HepG2 (cell line): ENCODE results near the gene OPN3. TPM values are rescaled to one million over a fixed set of nuclear protein-coding genes. Genes with fewer than 3 reads are reported as not detected.

Source experiments
- ATAC-seq: fragments of 200-7000 bp; cut with Tn5 transposase; 3 replicates; pipeline ENCODE4 v1.9.1; 2020; ENCODE audit warnings: mild to moderate bottlenecking, moderate library complexity
- BruUV-seq: library from RNA; stranded (reverse); fragments of 400-500 nt; replicated peaks from 2 replicates; lab custom pipeline; 2021; lab: Mats Ljungman, UMichigan
- CTCF ChIA-PET: fragments of 300-600 bp; formaldehyde crosslinking; extraction: SDS; loops from one replicate; lab custom pipeline; 2021; ENCODE audit warnings: low total read pairs, inconsistent platforms, low intra/inter-chr PET ratio; lab: Yijun Ruan, JAX
- POLR2A ChIA-PET: fragments of 350-600 bp; sonication (Branson Sonifier 250); formaldehyde crosslinking; loops from one replicate; lab custom pipeline; 2020; ENCODE audit warnings: antibody characterized with exemption, inconsistent platforms; lab: Yijun Ruan, JAX
- DNase-seq: peaks from one replicate; pipeline ENCODE4 v3.0.0-alpha.2; 2015; ENCODE audit warnings: low spot score
- FAIRE-seq: peaks from 3 replicates; lab custom pipeline; 2011; peaks lifted over from hg19 to GRCh38; lab: Jason Lieb, UNC
- H2AFZ ChIP-seq: one replicate; pipeline ENCODE4 v1.6.1; 2011; ENCODE audit warnings: low read length, inconsistent platforms
- H3K27ac ChIP-seq: fragments of 300-600 bp; 3 replicates; pipeline ENCODE4 v1.8.0; 2011; ENCODE audit warnings: mixed run types, mild to moderate bottlenecking, mixed read lengths, low read length, inconsistent platforms; ENCODE audit not compliant: insufficient read depth; ENCODE audit errors: extremely low read length
- H3K27me3 ChIP-seq, 2 experiments: fragments of 200-600 bp in 1 of 2; 2 replicates in 1 of 2; 3 replicates in 1 of 2; pipeline versions ENCODE4 v1.6.0 to v1.8.0; 2011; ENCODE audit warnings: low read length in 2 of 2, mild to moderate bottlenecking in 2 of 2, moderate library complexity in 2 of 2, inconsistent platforms in 1 of 2; ENCODE audit not compliant: insufficient read depth in 2 of 2, control insufficient read depth in 1 of 2
- H3K36me3 ChIP-seq, 2 experiments: fragments of 200-600 bp in 1 of 2; replicated peaks in 1 of 2; 2 replicates in 1 of 2; 3 replicates in 1 of 2; pipeline versions ENCODE4 v1.5.1 to v1.8.0; 2011; ENCODE audit warnings: low read length in 2 of 2, inconsistent platforms in 1 of 2; ENCODE audit not compliant: insufficient read depth in 2 of 2, control insufficient read depth in 1 of 2
- H3K4me1 ChIP-seq: 2 replicates; pipeline ENCODE4 v1.5.1; 2012; ENCODE audit warnings: low read length, inconsistent platforms; ENCODE audit not compliant: insufficient read depth
- H3K4me2 ChIP-seq: 2 replicates; pipeline ENCODE4 v1.6.0; 2011; ENCODE audit warnings: low read depth, low read length, inconsistent platforms
- H3K4me3 ChIP-seq, 3 experiments: fragments of 200-600 bp in 1 of 3; sonication (generic), shearing (Covaris generic) in 1 of 3; replicated peaks in 1 of 3; 2 replicates each; pipeline ENCODE4 v1.5.1; 2011 to 2016; ENCODE audit warnings: low read length in 3 of 3, inconsistent platforms in 2 of 3, low read depth in 2 of 3, mild to moderate bottlenecking in 2 of 3, control low read depth in 1 of 3, mixed read lengths in 1 of 3; ENCODE audit not compliant: insufficient read depth in 1 of 3
- H3K79me2 ChIP-seq: one replicate; pipeline ENCODE4 v1.6.1; 2011; ENCODE audit warnings: low read length, inconsistent platforms; ENCODE audit not compliant: insufficient read depth
- H3K9ac ChIP-seq: 2 replicates; pipeline ENCODE4 v1.6.0; 2011; ENCODE audit warnings: mild to moderate bottlenecking, low read depth, low read length, inconsistent platforms; ENCODE audit not compliant: insufficient read depth
- H3K9me3 ChIP-seq: 2 replicates; pipeline ENCODE4 v1.5.1; 2012; ENCODE audit warnings: mild to moderate bottlenecking, low read length
- H4K20me1 ChIP-seq: 2 replicates; pipeline ENCODE4 v1.6.0; 2011; ENCODE audit warnings: inconsistent platforms, mild to moderate bottlenecking, low read length, moderate library complexity; ENCODE audit not compliant: insufficient read depth
- ARID3A ChIP-seq: IDR thresholded peaks from 2 replicates; pipeline ENCODE4 v1.6.1; 2012; ENCODE audit warnings: low read depth, low read length, improper control_type of control experiment
- FOXK2 ChIP-seq: fragments of 450-650 bp; IDR thresholded peaks from 2 replicates; pipeline ENCODE4 v1.6.1; 2016
- HNF4A ChIP-seq: sonication (generic); formaldehyde crosslinking; IDR thresholded peaks from 2 replicates; pipeline ENCODE4 v1.4.0; 2020; ENCODE audit warnings: missing genetic modification reagents
- SAP130 ChIP-seq: IDR thresholded peaks from 2 replicates; pipeline ENCODE4 v1.6.1; 2016; ENCODE audit warnings: low read depth
- STAG1 ChIP-seq: sonication (generic); formaldehyde crosslinking; IDR thresholded peaks from 2 replicates; pipeline ENCODE4 v1.4.0; 2020; ENCODE audit warnings: missing genetic modification reagents
- XRCC5 ChIP-seq: fragments of 200-400 bp; formaldehyde crosslinking; optimal IDR thresholded peaks from 2 replicates; pipeline ENCODE3; 2017; ENCODE audit warnings: mild to moderate bottlenecking, low read length
- ZMAT3 ChIP-seq: sonication (generic); formaldehyde crosslinking; conservative IDR thresholded peaks from 2 replicates; pipeline ENCODE4 v1.7.0; 2021; ENCODE audit warnings: missing genetic modification reagents
- ZNF414 ChIP-seq: sonication (generic); formaldehyde crosslinking; IDR thresholded peaks from 2 replicates; pipeline ENCODE4 v1.5.0; 2020; ENCODE audit warnings: missing genetic modification reagents
- ZNF543 ChIP-seq: sonication (generic); formaldehyde crosslinking; IDR thresholded peaks from 2 replicates; pipeline ENCODE4 v1.4.0; 2020; ENCODE audit warnings: mild to moderate bottlenecking, missing genetic modification reagents
- ZNF574 ChIP-seq: sonication (generic); formaldehyde crosslinking; IDR thresholded peaks from 2 replicates; pipeline ENCODE4 v1.4.0; 2020; ENCODE audit warnings: missing genetic modification reagents
- ZNF576 ChIP-seq: sonication (generic); formaldehyde crosslinking; IDR thresholded peaks from 2 replicates; pipeline ENCODE4 v1.4.0; 2020; ENCODE audit warnings: mild to moderate bottlenecking, missing genetic modification reagents
- ZNF644 ChIP-seq: IDR thresholded peaks from 2 replicates; pipeline ENCODE4 v1.6.1; 2016; ENCODE audit warnings: low read depth
- ZNF761 ChIP-seq: sonication (generic); formaldehyde crosslinking; conservative IDR thresholded peaks from 2 replicates; pipeline ENCODE4 v1.4.0; 2020; ENCODE audit warnings: mild to moderate bottlenecking, missing genetic modification reagents
- ZNF891 ChIP-seq: sonication (generic); formaldehyde crosslinking; IDR thresholded peaks from 2 replicates; pipeline ENCODE4 v1.5.0; 2020; ENCODE audit warnings: mild to moderate bottlenecking, missing genetic modification reagents
- ZSCAN20 ChIP-seq: sonication (generic); formaldehyde crosslinking; IDR thresholded peaks from 2 replicates; pipeline ENCODE4 v1.4.0; 2020; ENCODE audit warnings: missing genetic modification reagents, mild to moderate bottlenecking, borderline replicate concordance
- WGBS: methylation state at CpG from one replicate; pipeline ENCODE4 v1.1.6; 2017; ENCODE audit warnings: low lambda C conversion rate; 5-methylcytosine and 5-hydroxymethylcytosine counted together
- in situ Hi-C: cut with HindIII; loops from 2 replicates; pipeline ENCODE4 v1.10.0; 2017; ENCODE audit warnings: low pct_unique_long_range_greater_than_20kb; ENCODE audit not compliant: extremely low pct_ligation_motif_present
- intact Hi-C: fragments of 100-400 bp; cut with micrococcal nuclease; formaldehyde crosslinking; loops from one replicate; pipeline ENCODE4 v1.10.0; 2022; ENCODE audit not compliant: unreplicated experiment
- polyA plus RNA-seq, 8 experiments: library from polyadenylated mRNA; depleted of rRNA in 3 of 8; stranded (reverse) in 7 of 8; unstranded in 1 of 8; fragments of >200 nt; fragmentation: Illumina TruSeq in 4 of 8; extraction: Trizol in 4 of 8; gene quantifications; 2 replicates each; pipeline versions ENCODE4 v1.2.1 to v1.2.3, GENCODE V29; 2011 to 2016; ENCODE audit warnings: low read depth in 4 of 8, missing spikeins in 1 of 8, mixed read lengths in 1 of 8; ENCODE audit not compliant: insufficient read depth in 1 of 8
- total RNA-seq, 5 experiments: library from RNA; depleted of rRNA; stranded (reverse); fragments of >200 nt; fragmentation: Illumina TruSeq; extraction: Trizol; gene quantifications; 2 replicates each; pipeline ENCODE4 v1.2.3, GENCODE V29; 2016; ENCODE audit warnings: low read depth in 1 of 5

OPN3 gene
- total and polyA plus RNA-seq, 2 of the 13 experiments (the other 11 are each of a cell fraction or from before 2014, with no cell fraction given) = 17.4 to 23.0 TPM

GRCh38 chr1:241615043-241615974, 24.9 kb downstream of the OPN3 start (continued):
- no peak for TF ChIP-seq ZNF574
- TF ChIP-seq SAP130 (CRISPR knock-in tag) = peak; percentile 31; the same call in 1 of the 2 replicates
- peak; percentile 68 for TF ChIP-seq XRCC5
- no peak for TF ChIP-seq ZSCAN20 (CRISPR knock-in tag)
- no peak for TF ChIP-seq ZMAT3 (CRISPR knock-in tag)
- peak; percentile 47; the same call in 1 of the 2 replicates for TF ChIP-seq ZNF644 (CRISPR knock-in tag)

- in situ Hi-C loops (loop anchor here (5.0 kb wide), 1 partner anchor 223 kb away; no protein-coding TSS in a partner anchor), intact Hi-C loops (loop anchor here (5.0 kb wide), 1 partner anchor 82 kb away; the partner anchor contains the start of gene KMO)
- Histone ChIP-seq H3K4me3 (no peak overlapping the region), H4K20me1 (no peaks in the 10 kb centered on the region), H3K36me3 (no peaks in the 10 kb centered on the region), H3K79me2 (no peaks in the 10 kb centered on the region), H3K27ac (no peak overlapping the region), H3K9me3 (no peaks in the 10 kb centered on the region), H2AFZ (no peak overlapping the region), H3K4me1 (peaks cover 32% of the 10 kb centered on the region), H3K27me3 (no peaks in the 10 kb centered on the region), H3K9ac (no peak overlapping the region), H3K4me2 (0 out of 2 replicates have a peak overlapping the region, but pooled peaks have one; percentile 59)
- no peak for ATAC-seq
- WGBS = 83% methylated on average over 4 of the region's 4 CpGs
- no peak for DNase-seq
- FAIRE-seq = no peak
- TF ChIP-seq ZNF543 (CRISPR knock-in tag) (no peak), STAG1 (CRISPR knock-in tag) (no peak), ARID3A (no peak), FOXK2 (no peak), ZNF761 (CRISPR knock-in tag) (no peak), HNF4A (CRISPR knock-in tag) (no peak), ZNF576 (CRISPR knock-in tag) (no peak), ZNF891 (CRISPR knock-in tag) (no peak), ZNF414 (CRISPR knock-in tag) (no peak)
- no TSS peak for BruUV-seq
- ChIA-PET POLR2A (interaction anchor here (1.7 kb wide), 1 partner anchor 12 kb away, joined by 7 read pairs; no protein-coding TSS in a partner anchor), CTCF (no interaction called here)
Observed at GRCh38 chr1:241614572-241614971, 25.6 kb downstream of the OPN3 start.
